Psoas muscle (tissue), 8 donors: ENCODE results near the gene OBP2B. TPM values are rescaled to one million over a fixed set of nuclear protein-coding genes. Genes with fewer than 3 reads are reported as not detected.
"Not testable (repeated sequence)": the region's sequence is repeated elsewhere in the genome, so short reads cannot be mapped to it uniquely, and the experiment has no call there.

Source experiments
- ATAC-seq, 4 donors: fragments of 200-7000 bp; cut with Tn5 transposase; one replicate each; pipeline ENCODE4 v1.9.1; 2020; ENCODE audit warnings: moderate library complexity in 3 of 4, mild to moderate bottlenecking in 2 of 4
- DNase-seq, 2 donors: peaks; one replicate each; pipeline ENCODE4 v3.0.0-alpha.2; 2020
- H3K27ac ChIP-seq: fragments of 200-600 bp; one replicate; pipeline ENCODE4 v1.8.0; 2022
- H3K27me3 ChIP-seq, 3 donors: fragments of 200-600 bp in 1 of 3; one replicate each; pipeline versions ENCODE4 v1.6.1 to v1.8.0; 2013 to 2022; ENCODE audit warnings: low read length in 2 of 3, mild to moderate bottlenecking in 2 of 3, moderate library complexity in 1 of 3; ENCODE audit not compliant: insufficient read depth in 3 of 3
- H3K36me3 ChIP-seq, 2 donors: fragments of 200-600 bp in 1 of 2; one replicate each; pipeline versions ENCODE4 v1.6.1 to v1.8.0; 2013 to 2022; ENCODE audit warnings: low read depth in 1 of 2, mild to moderate bottlenecking in 1 of 2, moderate library complexity in 1 of 2; ENCODE audit not compliant: insufficient read depth in 1 of 2
- H3K4me1 ChIP-seq: fragments of 200-600 bp; one replicate; pipeline ENCODE4 v1.8.0; 2022
- H3K4me3 ChIP-seq: fragments of 200-600 bp; one replicate; pipeline ENCODE4 v1.8.0; 2022; ENCODE audit warnings: mild to moderate bottlenecking
- H3K9me3 ChIP-seq: fragments of 200-600 bp; one replicate; pipeline ENCODE4 v1.8.0; 2022
- WGBS, 3 donors: extraction: QIAGEN DNeasy Blood & Tissue Kit; methylation state at CpG; one replicate each; pipeline versions ENCODE4 v1.1.6 to v1.1.7; 2013; 5-methylcytosine and 5-hydroxymethylcytosine counted together
- intact Hi-C, 2 donors: fragments of 100-400 bp; cut with DNase I; formaldehyde crosslinking; loops; one replicate each; pipeline versions ENCODE4 v1.11.0 to v1.14.2; 2022
- polyA plus RNA-seq, 3 donors: library from polyadenylated mRNA; stranded (reverse); fragments of 200-250 nt; gene quantifications; one replicate each; pipeline ENCODE4 v1.2.3, GENCODE V29; 2013
- total RNA-seq, 4 donors: library from RNA; stranded (reverse); fragmentation: NEBNext Ultra II Directional in 2 of 4; extraction: Animal tissue kit (Norgen Biotek cat#: 25700) in 2 of 4; gene quantifications; one replicate each; pipeline versions ENCODE4 v1.2.1 to v1.2.4, GENCODE V29; 2021 to 2023
- TF ChIP-seq, protein P1 (sequence below): fragments of 200-600 bp; IDR thresholded peaks from one replicate; pipeline ENCODE4 v1.8.0; 2022; ENCODE audit warnings: antibody characterized with exemption
- donor health status: healthy with polysubstance abuse.
- donor health status: DM: no; HTN: no; CAD: no; lungs with moderate emphysema.
- donor health status: Bipolar disorder and iron deficiency.
- donor health status: healthy.
- donor health status: DM: yes; HTN: yes; CAD: no.
- donor health status: DM: no; HTN: no; CAD: no.
- donor health status: DM: no; HTN: no; CAD: no.
- donor health status: DM: yes; HTN: yes; CAD: no.

OBP2B gene
- total and polyA plus RNA-seq, 7 donors: not detected

DNA sequence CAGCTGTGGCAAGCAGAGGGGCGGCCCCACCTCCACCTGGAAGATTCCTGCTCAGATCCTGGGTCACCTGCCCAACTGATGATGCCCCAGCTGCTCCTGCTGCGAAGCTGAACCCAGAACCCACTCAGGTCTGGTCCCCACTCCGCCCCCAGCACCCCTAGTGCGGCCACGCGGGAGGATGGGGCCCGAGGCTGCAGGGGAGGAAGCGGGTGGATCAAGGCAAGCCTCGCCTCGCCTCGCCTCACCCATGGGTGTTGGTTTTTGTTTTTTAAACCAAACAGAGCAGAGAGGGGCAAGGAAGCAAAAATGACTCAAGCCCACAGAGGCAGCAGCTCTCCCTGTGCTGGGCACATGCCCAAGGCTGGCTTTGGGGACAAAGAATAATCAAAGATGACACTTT, 42.7 kb upstream of the OBP2B start:
- no peak overlapping the region for H3K27ac ChIP-seq

DNA sequence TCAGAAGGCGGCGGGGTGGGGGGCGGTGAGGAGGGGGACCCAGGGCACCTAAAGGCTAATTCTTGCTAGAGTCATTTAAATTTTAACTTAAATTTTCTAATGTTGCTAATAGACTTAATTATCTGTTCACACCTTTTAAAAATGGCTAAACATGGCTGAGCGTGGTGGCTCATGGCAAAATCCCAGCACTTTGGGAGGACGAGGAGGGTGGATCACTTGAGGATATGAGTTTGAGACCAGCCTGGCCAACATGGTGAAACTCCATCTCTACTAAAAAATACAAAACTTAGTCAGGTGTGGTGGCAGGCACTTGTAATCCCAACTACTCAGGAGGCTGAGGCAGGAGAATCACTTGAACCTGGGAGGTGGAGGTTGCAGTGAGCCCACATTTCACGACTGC, 42.2 kb upstream of the OBP2B start:
- H3K4me1 ChIP-seq, intact Hi-C loops, H3K9me3 ChIP-seq, H3K36me3 ChIP-seq, DNase-seq, H3K4me3 ChIP-seq, H3K27ac ChIP-seq, ATAC-seq: not testable (repeated sequence)
- peaks cover 0 to 21% (median 3%) of the 10 kb centered on the region in 3 donors for H3K27me3 ChIP-seq
- 83 to 86% (median 85%) methylated on average over 6 of the region's 6 CpGs for WGBS, 3 donors

More for the DNA sequence above, 42.7 kb upstream of the OBP2B start:
- no peaks in the 10 kb centered on the region for H3K36me3 ChIP-seq
- peaks cover 8% of the 10 kb centered on the region for H3K9me3 ChIP-seq
- peak overlapping the region; percentile 22 for H3K4me3 ChIP-seq
- WGBS, 3 donors: 70 to 83% (median 80%) methylated on average over 11 of the region's 11 CpGs
- peaks cover 0 to 20% (median 3%) of the 10 kb centered on the region in 3 donors for H3K27me3 ChIP-seq
- intact Hi-C loops: no loop called here
- no peaks in the 10 kb centered on the region for H3K4me1 ChIP-seq
- no peak for DNase-seq
- TF ChIP-seq, protein P1, sequence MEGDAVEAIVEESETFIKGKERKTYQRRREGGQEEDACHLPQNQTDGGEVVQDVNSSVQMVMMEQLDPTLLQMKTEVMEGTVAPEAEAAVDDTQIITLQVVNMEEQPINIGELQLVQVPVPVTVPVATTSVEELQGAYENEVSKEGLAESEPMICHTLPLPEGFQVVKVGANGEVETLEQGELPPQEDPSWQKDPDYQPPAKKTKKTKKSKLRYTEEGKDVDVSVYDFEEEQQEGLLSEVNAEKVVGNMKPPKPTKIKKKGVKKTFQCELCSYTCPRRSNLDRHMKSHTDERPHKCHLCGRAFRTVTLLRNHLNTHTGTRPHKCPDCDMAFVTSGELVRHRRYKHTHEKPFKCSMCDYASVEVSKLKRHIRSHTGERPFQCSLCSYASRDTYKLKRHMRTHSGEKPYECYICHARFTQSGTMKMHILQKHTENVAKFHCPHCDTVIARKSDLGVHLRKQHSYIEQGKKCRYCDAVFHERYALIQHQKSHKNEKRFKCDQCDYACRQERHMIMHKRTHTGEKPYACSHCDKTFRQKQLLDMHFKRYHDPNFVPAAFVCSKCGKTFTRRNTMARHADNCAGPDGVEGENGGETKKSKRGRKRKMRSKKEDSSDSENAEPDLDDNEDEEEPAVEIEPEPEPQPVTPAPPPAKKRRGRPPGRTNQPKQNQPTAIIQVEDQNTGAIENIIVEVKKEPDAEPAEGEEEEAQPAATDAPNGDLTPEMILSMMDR: no peak
- ATAC-seq: no peak

DNA sequence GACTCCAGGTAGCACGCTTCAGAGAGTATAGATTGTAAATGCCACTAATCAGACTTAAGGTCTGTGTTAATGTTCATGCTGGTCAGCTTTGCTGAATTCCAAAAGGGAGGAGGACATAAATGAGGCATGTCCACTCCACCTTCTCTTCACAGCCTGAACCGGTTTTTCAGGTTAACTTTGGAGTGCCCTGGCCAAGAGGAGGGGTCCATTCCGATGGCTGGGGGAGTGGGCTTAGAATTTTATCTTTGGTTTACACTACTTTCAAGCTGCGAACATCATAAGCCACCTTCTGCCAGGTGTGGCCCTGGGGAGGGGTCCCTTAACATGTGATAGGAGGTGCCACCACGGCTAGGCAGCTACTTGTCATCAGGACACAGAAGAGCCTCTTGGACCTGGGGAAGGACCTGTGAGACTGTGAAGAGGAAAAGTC, 41.7 kb upstream of the OBP2B start:
- DNase-seq (no peak), ATAC-seq (no peak)
- Histone ChIP-seq H3K27ac (no peak overlapping the region), H3K36me3 (no peaks in the 10 kb centered on the region), H3K9me3 (peaks cover 8% of the 10 kb centered on the region), H3K4me3 (no peak overlapping the region), H3K27me3 (peaks cover 0 to 24% (median 3%) of the 10 kb centered on the region in 3 donors), H3K4me1 (no peaks in the 10 kb centered on the region)
- intact Hi-C loops: no loop called here
- WGBS, 3 donors: 72 to 80% (median 79%) methylated on average over 5 of the region's 5 CpGs
- TF ChIP-seq, protein P1: no peak

DNA sequence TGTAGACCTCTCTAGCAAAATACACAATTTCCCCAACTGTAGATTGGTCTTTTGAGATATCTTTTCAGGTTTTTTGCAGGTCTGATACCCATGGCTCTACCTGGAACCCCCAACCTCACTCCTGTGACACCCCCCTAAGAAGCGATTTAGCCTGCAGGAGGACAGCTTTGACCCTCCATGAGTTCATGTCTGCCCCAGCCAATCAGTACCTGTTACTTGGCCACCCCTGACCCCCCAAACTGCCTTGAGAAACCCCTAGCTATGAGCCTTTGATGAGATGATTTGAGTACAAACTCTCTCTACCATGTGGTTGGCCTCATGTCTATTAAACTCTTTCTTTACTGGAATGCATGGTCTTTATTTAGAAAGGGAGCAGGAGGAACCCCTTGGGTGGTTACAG, 40.3 kb upstream of the OBP2B start:
- Histone ChIP-seq H3K36me3 (no peaks in the 10 kb centered on the region), H3K4me3 (no peak overlapping the region), H3K27ac (no peak overlapping the region), H3K4me1 (no peaks in the 10 kb centered on the region), H3K9me3 (peaks cover 7% of the 10 kb centered on the region), H3K27me3 (peaks cover 0 to 29% (median 3%) of the 10 kb centered on the region in 3 donors)
- intact Hi-C loops: no loop called here
- TF ChIP-seq, protein P1: no peak
- ATAC-seq (no peak), DNase-seq (no peak)
- 88 to 94% (median 90%) methylated on average over 1 of the region's 1 CpG for WGBS, 3 donors

DNA sequence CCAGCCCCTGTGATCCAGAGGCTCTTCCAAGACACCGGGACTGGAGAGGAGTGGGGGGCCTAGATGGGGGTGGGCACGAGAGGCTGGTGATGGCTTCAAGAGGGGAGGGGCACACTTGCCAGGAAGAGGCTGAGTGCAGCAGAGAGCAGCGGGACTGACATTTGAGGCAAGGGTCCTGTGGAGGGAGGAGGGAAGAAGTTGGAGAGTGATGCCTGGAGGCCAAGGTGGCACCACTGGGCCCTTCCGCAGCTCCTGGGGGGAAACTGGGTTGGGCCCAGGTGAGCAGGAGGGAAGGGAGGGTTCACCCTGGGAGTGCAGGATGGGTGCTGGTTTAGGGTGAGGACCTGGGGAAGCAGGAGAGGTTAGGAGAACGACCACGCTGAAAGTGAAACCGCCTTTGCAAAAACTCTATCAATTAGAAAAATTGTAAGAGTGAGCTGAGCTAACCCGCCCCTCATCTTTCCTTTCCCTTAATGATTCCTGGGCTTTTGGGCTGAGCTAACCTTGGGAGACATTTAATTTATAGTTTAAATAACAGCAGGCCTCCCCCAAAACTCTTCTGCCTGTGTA, 39.8 kb upstream of the OBP2B start:
- peaks cover 0 to 29% (median 3%) of the 10 kb centered on the region in 3 donors for H3K27me3 ChIP-seq
- no peak overlapping the region for H3K4me3 ChIP-seq
- ATAC-seq: no peak
- no peak for DNase-seq
- TF ChIP-seq, protein P1: no peak
- intact Hi-C loops: no loop called here
- WGBS, 3 donors: 82 to 87% (median 86%) methylated on average over 8 of the region's 8 CpGs
- H3K27ac ChIP-seq: no peak overlapping the region
- H3K4me1 ChIP-seq: no peaks in the 10 kb centered on the region
- no peaks in the 10 kb centered on the region for H3K36me3 ChIP-seq
- H3K9me3 ChIP-seq: peaks cover 2% of the 10 kb centered on the region
